Skeletal muscle tissue (tissue), 4 donors: ENCODE data around the gene DRC7. TPM values are rescaled to one million over a fixed set of nuclear protein-coding genes. Genes with fewer than 3 reads are reported as not detected.

Experiments used
- H3K27ac ChIP-seq: one replicate; pipeline ENCODE4 v1.7.0; 2013; ENCODE audit warnings: mild to moderate bottlenecking, low read depth, low read length, inconsistent platforms
- H3K27me3 ChIP-seq, 3 donors: one replicate each; pipeline ENCODE4 v1.7.0; 2013; ENCODE audit warnings: low read length in 3 of 3; ENCODE audit not compliant: control insufficient read depth in 3 of 3, insufficient read depth in 3 of 3
- H3K36me3 ChIP-seq, 3 donors: one replicate each; pipeline ENCODE4 v1.7.0; 2013; ENCODE audit warnings: low read length in 3 of 3; ENCODE audit not compliant: control insufficient read depth in 3 of 3, insufficient read depth in 3 of 3
- H3K4me1 ChIP-seq, 3 donors: one replicate each; pipeline ENCODE4 v1.7.0; 2013; ENCODE audit warnings: low read length in 3 of 3, mild to moderate bottlenecking in 3 of 3; ENCODE audit not compliant: control insufficient read depth in 3 of 3, insufficient read depth in 3 of 3
- H3K4me3 ChIP-seq, 3 donors: one replicate each; pipeline ENCODE4 v1.7.0; 2013; ENCODE audit warnings: low read length in 3 of 3
- H3K9ac ChIP-seq, 3 donors: one replicate each; pipeline ENCODE4 v1.7.0; 2013; ENCODE audit warnings: low read length in 3 of 3, mild to moderate bottlenecking in 3 of 3, moderate library complexity in 2 of 3, low read depth in 1 of 3
- H3K9me3 ChIP-seq, 3 donors: one replicate each; pipeline ENCODE4 v1.7.0; 2013; ENCODE audit warnings: low read length in 3 of 3; ENCODE audit not compliant: control insufficient read depth in 3 of 3
- total RNA-seq: library from RNA; depleted of rRNA; stranded (reverse); fragments of >200 nt; gene quantifications from one replicate; pipeline ENCODE4 v1.2.3, GENCODE V29; 2014
- donor health status: Osteomylitis.

The DRC7 gene
- total RNA-seq, 1 donor from 2014 or later, result not detected

GRCh38 chr16:57693550-57693949 is 1.1 kb upstream of the DRC7 start:
- H3K9me3 ChIP-seq, result no peaks in the 10 kb centered on the region
- no peak overlapping the region for H3K4me3 ChIP-seq
- no peaks in the 10 kb centered on the region for H3K4me1 ChIP-seq
- no peak overlapping the region for H3K27ac ChIP-seq
- H3K36me3 ChIP-seq, result no peaks in the 10 kb centered on the region
- H3K27me3 ChIP-seq, result peaks cover 0 to 26% (median 10%) of the 10 kb centered on the region in 3 donors
- H3K9ac ChIP-seq, result no peak overlapping the region

DNA sequence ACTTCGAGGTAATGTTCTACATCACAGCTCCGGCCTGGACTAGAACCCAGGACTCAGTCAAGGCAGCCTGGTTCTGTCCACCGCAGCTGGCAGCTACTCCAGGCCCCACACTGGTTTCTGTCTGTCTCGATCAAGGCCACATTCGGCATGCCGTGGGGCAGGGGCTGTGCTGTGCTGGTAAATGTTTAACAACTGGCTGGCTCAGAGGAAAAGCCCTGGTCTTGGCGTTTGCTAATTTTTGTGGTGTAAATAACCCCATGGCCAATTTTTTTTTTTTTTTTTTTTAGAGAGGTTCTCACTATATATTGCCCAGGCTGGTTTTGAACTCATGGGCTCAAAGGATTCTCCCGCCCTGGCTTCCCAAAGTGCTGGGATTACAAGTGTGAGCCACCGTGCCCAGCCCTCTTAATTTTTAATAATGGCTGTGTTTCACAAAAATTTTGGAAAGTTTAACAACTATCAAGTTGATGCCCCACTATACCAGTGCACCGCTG is 328 bp upstream of the DRC7 start:
- no peak overlapping the region for H3K9ac ChIP-seq
- H3K4me3 ChIP-seq, result no peak overlapping the region
- H3K36me3 ChIP-seq, result no peaks in the 10 kb centered on the region
- H3K9me3 ChIP-seq, result no peaks in the 10 kb centered on the region
- H3K27ac ChIP-seq, result no peak overlapping the region
- H3K4me1 ChIP-seq, result no peaks in the 10 kb centered on the region
- peaks cover 0 to 23% (median 5%) of the 10 kb centered on the region in 3 donors for H3K27me3 ChIP-seq

- no peaks in the 10 kb centered on the region for H3K4me1 ChIP-seq
- H3K27me3 ChIP-seq, result peaks cover 0 to 12% (median 5%) of the 10 kb centered on the region in 3 donors
- H3K9ac ChIP-seq, result no peak overlapping the region
- no peak overlapping the region for H3K27ac ChIP-seq
- H3K36me3 ChIP-seq, result no peaks in the 10 kb centered on the region
- H3K9me3 ChIP-seq, result no peaks in the 10 kb centered on the region
- H3K4me3 ChIP-seq, result no peak overlapping the region
These were observed 1.1 kb downstream of the DRC7 start for GRCh38 chr16:57695680-57696069.

GRCh38 chr16:57696240-57696639 is 1.6 kb downstream of the DRC7 start:
- H3K36me3 ChIP-seq, result no peaks in the 10 kb centered on the region
- no peaks in the 10 kb centered on the region for H3K4me1 ChIP-seq
- H3K27ac ChIP-seq, result no peak overlapping the region

GRCh38 chr16:57697896-57698537 is 3.4 kb downstream of the DRC7 start:
- H3K36me3 ChIP-seq, result no peaks in the 10 kb centered on the region
- no peaks in the 10 kb centered on the region for H3K4me1 ChIP-seq
- H3K27ac ChIP-seq, result no peak overlapping the region
- no peak overlapping the region for H3K4me3 ChIP-seq
- peaks cover 0 to 3% (median 2%) of the 10 kb centered on the region in 3 donors for H3K27me3 ChIP-seq
- H3K9ac ChIP-seq, result no peak overlapping the region
- H3K9me3 ChIP-seq, result no peaks in the 10 kb centered on the region

More at GRCh38 chr16:57696240-57696639, 1.6 kb downstream of the DRC7 start:
- Histone ChIP-seq H3K27me3 (peaks cover 0 to 10% (median 3%) of the 10 kb centered on the region in 3 donors), H3K9me3 (no peaks in the 10 kb centered on the region), H3K9ac (no peak overlapping the region), H3K4me3 (no peak overlapping the region)

DNA sequence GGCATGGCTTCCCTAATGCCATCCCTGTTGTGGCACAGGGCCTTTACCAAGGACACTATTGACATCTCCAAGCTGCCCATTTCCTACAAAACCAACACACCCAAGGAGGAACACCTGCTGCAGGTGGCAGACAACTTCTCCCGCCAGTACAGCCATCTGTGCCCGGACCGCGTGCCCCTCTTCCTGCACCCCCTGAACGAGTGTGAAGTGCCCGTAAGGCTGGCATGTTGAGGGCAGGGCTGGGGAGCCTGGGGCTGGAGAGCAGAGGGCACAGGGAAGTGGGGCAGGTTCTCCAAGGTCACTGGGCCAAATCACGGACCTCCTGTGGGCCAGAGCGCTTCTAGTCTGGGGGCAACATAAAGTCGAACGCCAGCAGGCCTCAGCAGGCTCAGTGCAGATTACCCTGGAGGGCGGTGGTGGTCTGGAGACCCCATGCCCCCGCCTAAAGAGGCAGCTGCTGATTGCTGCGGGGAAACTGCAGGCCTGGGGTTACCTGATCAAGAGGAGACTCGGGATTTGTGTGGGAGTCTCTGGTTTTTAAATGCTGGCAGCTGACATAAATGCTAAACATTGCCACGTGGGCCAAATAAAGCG is 4.3 kb downstream of the DRC7 start:
- no peaks in the 10 kb centered on the region for H3K9me3 ChIP-seq
- no peaks in the 10 kb centered on the region for H3K36me3 ChIP-seq
- H3K4me3 ChIP-seq, result no peak overlapping the region
- no peak overlapping the region for H3K27ac ChIP-seq
- H3K9ac ChIP-seq, result no peak overlapping the region
- no peaks in the 10 kb centered on the region for H3K4me1 ChIP-seq
- peaks cover 0 to 3% (median 2%) of the 10 kb centered on the region in 3 donors for H3K27me3 ChIP-seq

- H3K36me3 ChIP-seq, result no peaks in the 10 kb centered on the region
- no peak overlapping the region for H3K9ac ChIP-seq
- no peak overlapping the region for H3K4me3 ChIP-seq
- no peak overlapping the region for H3K27ac ChIP-seq
- H3K4me1 ChIP-seq, result no peaks in the 10 kb centered on the region
- no peaks in the 10 kb centered on the region for H3K9me3 ChIP-seq
- H3K27me3 ChIP-seq, result peaks cover 0 to 3% (median 2%) of the 10 kb centered on the region in 3 donors
These were observed 4.9 kb downstream of the DRC7 start for GRCh38 chr16:57699481-57699880.

DNA sequence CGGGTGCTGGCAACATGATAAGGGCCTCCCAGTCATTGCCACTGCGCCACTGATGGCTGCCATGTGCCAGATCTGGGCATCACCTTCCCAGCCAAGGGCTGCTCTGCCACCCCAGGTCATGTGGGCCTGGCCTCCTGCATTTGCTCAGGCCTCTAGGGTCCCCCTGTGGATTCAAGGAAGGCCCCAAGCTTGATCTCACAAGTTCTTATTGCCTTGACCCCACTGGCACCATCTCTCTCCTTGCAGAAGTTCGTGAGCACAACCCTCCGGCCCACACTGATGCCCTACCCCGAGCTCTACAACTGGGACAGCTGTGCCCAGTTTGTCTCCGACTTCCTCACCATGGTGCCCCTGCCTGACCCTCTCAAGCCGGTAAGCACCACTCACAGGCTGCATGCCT is 5.3 kb downstream of the DRC7 start:
- Histone ChIP-seq H3K9me3 (no peaks in the 10 kb centered on the region), H3K4me3 (no peak overlapping the region), H3K9ac (no peak overlapping the region), H3K36me3 (no peaks in the 10 kb centered on the region), H3K4me1 (no peaks in the 10 kb centered on the region), H3K27ac (no peak overlapping the region), H3K27me3 (peaks cover 0 to 3% (median 2%) of the 10 kb centered on the region in 3 donors)

- Histone ChIP-seq H3K4me3 (no peak overlapping the region), H3K27ac (no peak overlapping the region), H3K27me3 (peaks cover 0 to 3% (median 2%) of the 10 kb centered on the region in 3 donors), H3K9me3 (no peaks in the 10 kb centered on the region), H3K9ac (no peak overlapping the region), H3K36me3 (no peaks in the 10 kb centered on the region), H3K4me1 (no peaks in the 10 kb centered on the region)
These were observed 6.4 kb downstream of the DRC7 start for GRCh38 chr16:57700781-57701551.
